Effector memory CD8-positive, alpha-beta T cell (primary cell): ENCODE results near the gene MSL1.

Experiments used
- ATAC-seq: fragments of 150-1000 bp; cut with Tn5 transposase; replicated peaks from 2 replicates; pipeline ENCODE4 v1.10.0; 2021; ENCODE audit warnings: mild to moderate bottlenecking, moderate library complexity
- DNase-seq, 3 experiments: peaks; one replicate each; pipeline ENCODE4 v3.0.0; 2021
- H3K27ac Mint-ChIP-seq, 2 donors: one replicate each; pipeline ENCODE4 v1.8.0; 2022; ENCODE audit warnings: mild to moderate bottlenecking in 2 of 2, mixed read lengths in 2 of 2, moderate library complexity in 2 of 2
- H3K27me3 Mint-ChIP-seq, 2 donors: one replicate each; pipeline ENCODE4 v1.8.0; 2022; ENCODE audit warnings: mixed read lengths in 2 of 2
- H3K36me3 Mint-ChIP-seq: one replicate; pipeline ENCODE4 v1.8.0; 2022; ENCODE audit warnings: mild to moderate bottlenecking, moderate library complexity, mixed read lengths; ENCODE audit not compliant: insufficient read depth
- H3K4me1 Mint-ChIP-seq, 2 donors: one replicate each; pipeline ENCODE4 v1.8.0; 2022; ENCODE audit warnings: low read depth in 2 of 2, mixed read lengths in 2 of 2
- H3K4me3 Mint-ChIP-seq, 2 donors: one replicate each; pipeline ENCODE4 v1.8.0; 2022; ENCODE audit warnings: mild to moderate bottlenecking in 2 of 2, mixed read lengths in 2 of 2, moderate library complexity in 2 of 2
- H3K9me3 Mint-ChIP-seq, 2 donors: one replicate each; pipeline ENCODE4 v1.8.0; 2022; ENCODE audit warnings: mixed read lengths in 2 of 2

MSL1 gene

DNA sequence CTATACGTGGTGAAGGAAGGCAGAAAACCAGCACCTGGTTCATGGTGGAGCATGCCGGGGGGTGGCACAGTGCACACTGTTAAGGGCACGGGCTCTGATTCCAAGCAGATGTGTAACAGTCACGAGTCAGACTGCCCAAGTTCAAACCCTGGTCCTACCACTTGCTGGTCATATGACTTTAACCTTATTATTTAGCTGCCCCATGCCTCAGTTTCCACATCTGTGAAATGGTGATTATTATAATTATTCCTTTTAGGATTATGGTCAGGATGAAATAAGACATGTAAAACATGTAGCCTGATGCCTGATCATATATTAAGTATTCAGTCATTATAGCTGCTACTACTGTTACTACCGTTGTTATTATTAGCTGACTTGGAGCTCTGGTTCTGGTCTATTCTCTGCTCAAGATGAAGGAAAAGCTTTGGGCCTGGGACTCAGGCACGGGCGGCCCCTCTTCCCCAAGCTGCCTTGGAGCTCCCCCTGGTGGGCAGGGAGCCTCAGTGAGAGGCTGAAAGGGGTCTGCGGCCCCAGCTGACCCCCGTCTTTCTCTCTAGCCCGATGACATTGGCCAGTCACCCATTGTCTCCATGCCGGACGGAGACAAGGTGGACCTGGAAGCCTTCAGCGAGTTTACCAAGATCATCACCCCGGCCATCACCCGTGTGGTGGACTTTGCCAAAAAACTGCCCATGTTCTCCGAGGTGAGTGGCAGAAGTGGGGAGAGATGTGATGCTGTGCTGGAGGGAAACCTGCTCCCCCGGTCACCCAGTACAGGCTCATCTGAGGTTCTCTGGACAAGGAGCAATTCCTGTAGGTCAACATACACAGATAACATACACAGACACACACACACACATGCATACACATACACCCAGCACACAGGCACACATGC is 35.4 kb upstream of the MSL1 start:
- Mint-ChIP-seq H3K27ac (peak overlapping the region; percentile 10 to 72), H3K36me3 (peaks cover 59% of the 10 kb centered on the region), H3K27me3 (no peaks in the 10 kb centered on the region), H3K4me3 (no peak overlapping the region), H3K4me1 (peaks cover 11 to 14% of the 10 kb centered on the region in 2 donors), H3K9me3 (no peaks in the 10 kb centered on the region)
- ATAC-seq (peak; percentile 77), DNase-seq (peak; percentile 49 to 59 (median 54))

GRCh38 chr17:40087049-40087794 is 34.5 kb upstream of the MSL1 start:
- no peak for DNase-seq
- peaks cover 65% of the 10 kb centered on the region for H3K36me3 Mint-ChIP-seq
- H3K4me1 Mint-ChIP-seq: peaks cover 11 to 17% of the 10 kb centered on the region in 2 donors
- no peak for ATAC-seq
- no peaks in the 10 kb centered on the region for H3K9me3 Mint-ChIP-seq
- H3K27ac Mint-ChIP-seq: peak overlapping the region; percentile 10 to 72
- H3K4me3 Mint-ChIP-seq: no peak overlapping the region
- H3K27me3 Mint-ChIP-seq: no peaks in the 10 kb centered on the region

GRCh38 chr17:40087903-40088718 is 33.7 kb upstream of the MSL1 start:
- ATAC-seq (no peak), DNase-seq (no peak)
- Mint-ChIP-seq H3K9me3 (no peaks in the 10 kb centered on the region), H3K4me1 (peaks cover 11 to 17% of the 10 kb centered on the region in 2 donors), H3K27me3 (no peaks in the 10 kb centered on the region), H3K4me3 (no peak overlapping the region), H3K36me3 (peaks cover 72% of the 10 kb centered on the region), H3K27ac (peak overlapping the region in 1 of 2 donors; percentile 10)

DNA sequence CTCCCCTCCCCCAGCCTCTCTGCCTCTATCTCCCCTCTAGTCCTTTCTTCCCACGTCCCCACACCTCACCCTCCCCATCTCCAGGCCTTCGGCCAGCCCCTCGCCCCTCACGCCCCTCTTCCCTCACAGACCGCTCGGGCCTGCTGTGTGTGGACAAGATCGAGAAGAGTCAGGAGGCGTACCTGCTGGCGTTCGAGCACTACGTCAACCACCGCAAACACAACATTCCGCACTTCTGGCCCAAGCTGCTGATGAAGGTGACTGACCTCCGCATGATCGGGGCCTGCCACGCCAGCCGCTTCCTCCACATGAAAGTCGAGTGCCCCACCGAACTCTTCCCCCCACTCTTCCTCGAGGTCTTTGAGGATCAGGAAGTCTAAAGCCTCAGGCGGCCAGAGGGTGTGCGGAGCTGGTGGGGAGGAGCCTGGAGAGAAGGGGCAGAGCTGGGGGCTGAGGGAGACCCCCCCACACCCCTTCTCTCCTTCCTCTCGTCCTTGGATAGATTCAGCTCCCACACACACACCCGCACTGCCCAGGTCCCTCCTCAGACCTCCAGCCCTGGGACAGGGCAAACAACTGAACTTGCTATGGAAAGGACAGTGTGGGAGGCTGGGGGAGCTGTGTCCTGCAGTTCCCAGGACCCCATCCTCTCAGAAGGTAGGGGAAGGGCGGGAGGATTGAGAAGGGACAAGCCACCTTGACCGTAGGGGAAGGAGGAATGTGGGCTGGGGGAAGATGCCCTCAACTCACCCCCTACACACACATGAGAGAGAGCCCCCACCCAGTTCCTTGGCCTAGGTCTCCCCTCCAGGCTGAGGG is 32.5 kb upstream of the MSL1 start:
- no peak for DNase-seq
- Mint-ChIP-seq H3K9me3 (no peaks in the 10 kb centered on the region), H3K36me3 (peaks cover 78% of the 10 kb centered on the region), H3K27me3 (no peaks in the 10 kb centered on the region), H3K4me3 (no peak overlapping the region), H3K4me1 (peaks cover 18 to 25% of the 10 kb centered on the region in 2 donors), H3K27ac (peak overlapping the region; percentile 10 to 44)
- no peak for ATAC-seq

GRCh38 chr17:40090237-40091119 is 31.3 kb upstream of the MSL1 start:
- ATAC-seq: no peak
- H3K27ac Mint-ChIP-seq: peak overlapping the region; percentile 60 to 80
- H3K4me3 Mint-ChIP-seq: no peak overlapping the region
- H3K27me3 Mint-ChIP-seq: no peaks in the 10 kb centered on the region
- no peak for DNase-seq
- peaks cover 78% of the 10 kb centered on the region for H3K36me3 Mint-ChIP-seq
- H3K4me1 Mint-ChIP-seq: peaks cover 24 to 27% of the 10 kb centered on the region in 2 donors
- no peaks in the 10 kb centered on the region for H3K9me3 Mint-ChIP-seq

GRCh38 chr17:40091691-40092397 is 29.9 kb upstream of the MSL1 start:
- ATAC-seq (no peak), DNase-seq (no peak)
- Mint-ChIP-seq H3K36me3 (peaks cover 78% of the 10 kb centered on the region), H3K9me3 (no peaks in the 10 kb centered on the region), H3K4me1 (peaks cover 32 to 39% of the 10 kb centered on the region in 2 donors), H3K4me3 (peak overlapping the region in 1 of 2 donors; percentile 17), H3K27ac (peak overlapping the region in 1 of 2 donors; percentile 80), H3K27me3 (no peaks in the 10 kb centered on the region)

DNA sequence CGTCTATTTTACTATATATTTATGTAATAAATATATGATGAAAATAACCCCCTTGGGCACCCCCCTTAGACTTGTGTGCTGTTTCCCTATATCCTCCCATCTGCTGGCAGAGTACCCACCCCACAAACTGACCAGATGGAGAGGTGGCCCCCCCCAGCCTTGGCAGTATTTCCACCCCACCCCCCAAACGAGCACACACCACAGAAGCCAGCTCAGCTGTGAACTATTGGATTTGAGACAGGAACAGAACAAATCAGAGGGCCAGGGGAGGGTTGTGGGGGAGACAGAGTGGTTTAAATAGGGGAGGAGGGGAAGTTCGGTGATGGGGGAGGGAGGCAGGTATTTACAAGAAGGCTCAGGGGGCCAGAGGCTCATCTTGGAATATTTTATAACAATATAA is 29.2 kb upstream of the MSL1 start:
- peak overlapping the region in 1 of 2 donors; percentile 28 for H3K27ac Mint-ChIP-seq
- no peaks in the 10 kb centered on the region for H3K9me3 Mint-ChIP-seq
- no peak for ATAC-seq
- peaks cover 33 to 41% of the 10 kb centered on the region in 2 donors for H3K4me1 Mint-ChIP-seq
- no peaks in the 10 kb centered on the region for H3K27me3 Mint-ChIP-seq
- no peak for DNase-seq
- H3K36me3 Mint-ChIP-seq: peaks cover 81% of the 10 kb centered on the region
- no peak overlapping the region for H3K4me3 Mint-ChIP-seq

DNA sequence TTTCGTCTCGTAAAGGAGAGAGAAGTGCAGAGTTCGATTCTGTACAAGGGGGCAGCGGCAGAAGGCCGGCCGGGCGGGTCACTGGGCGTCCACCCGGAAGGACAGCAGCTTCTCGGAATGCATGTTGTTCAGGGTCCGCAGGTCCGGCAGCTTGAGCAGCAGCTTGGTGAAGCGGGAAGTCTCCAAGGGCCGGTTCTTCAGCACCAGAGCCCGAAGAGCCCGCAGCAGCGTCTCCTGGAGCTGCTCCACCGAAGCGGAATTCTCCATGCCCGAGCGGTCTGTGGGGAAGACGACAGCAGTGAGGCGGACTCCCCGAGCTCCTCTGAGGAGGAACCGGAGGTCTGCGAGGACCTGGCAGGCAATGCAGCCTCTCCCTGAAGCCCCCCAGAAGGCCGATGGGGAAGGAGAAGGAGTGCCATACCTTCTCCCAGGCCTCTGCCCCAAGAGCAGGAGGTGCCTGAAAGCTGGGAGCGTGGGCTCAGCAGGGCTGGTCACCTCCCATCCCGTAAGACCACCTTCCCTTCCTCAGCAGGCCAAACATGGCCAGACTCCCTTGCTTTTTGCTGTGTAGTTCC is 28.7 kb upstream of the MSL1 start:
- H3K27me3 Mint-ChIP-seq: no peaks in the 10 kb centered on the region
- H3K27ac Mint-ChIP-seq: peak overlapping the region; percentile 45 to 99
- no peak overlapping the region for H3K4me3 Mint-ChIP-seq
- no peak for ATAC-seq
- H3K4me1 Mint-ChIP-seq: peaks cover 38 to 44% of the 10 kb centered on the region in 2 donors
- peaks cover 80% of the 10 kb centered on the region for H3K36me3 Mint-ChIP-seq
- no peaks in the 10 kb centered on the region for H3K9me3 Mint-ChIP-seq
- no peak for DNase-seq

- DNase-seq (no peak), ATAC-seq (no peak)
- Mint-ChIP-seq H3K27ac (peak overlapping the region; percentile 45 to 99), H3K27me3 (no peaks in the 10 kb centered on the region), H3K9me3 (no peaks in the 10 kb centered on the region), H3K4me3 (peak overlapping the region in 1 of 2 donors; percentile 42), H3K36me3 (peaks cover 82% of the 10 kb centered on the region), H3K4me1 (peaks cover 42 to 50% of the 10 kb centered on the region in 2 donors)
Observed at GRCh38 chr17:40093580-40094201, 28.1 kb upstream of the MSL1 start.

GRCh38 chr17:40094874-40095273 is 26.9 kb upstream of the MSL1 start:
- DNase-seq: no peak
- Mint-ChIP-seq H3K36me3 (peaks cover 93% of the 10 kb centered on the region), H3K4me1 (peaks cover 54 to 59% of the 10 kb centered on the region in 2 donors)

More at GRCh38 chr17:40094874-40095273, 26.9 kb upstream of the MSL1 start:
- Mint-ChIP-seq H3K4me3 (peak overlapping the region; percentile 87 to 89), H3K9me3 (no peaks in the 10 kb centered on the region), H3K27ac (peak overlapping the region; percentile 96 to 99), H3K27me3 (no peaks in the 10 kb centered on the region)
- ATAC-seq: no peak
